GM21528 (cell line): Measurements from ENCODE around the gene CHST8.
"Not testable (repeated sequence)": the region's sequence is repeated elsewhere in the genome, so short reads cannot be mapped to it uniquely, and the experiment has no call there.

Experiments
- ATAC-seq: cut with Tn5 transposase; IDR thresholded peaks from one replicate; pipeline ENCODE4 v1.9.1; 2021; ENCODE audit warnings: mild to moderate bottlenecking, moderate library complexity; ENCODE audit not compliant: unreplicated experiment, low FRiP score

CHST8 gene

DNA sequence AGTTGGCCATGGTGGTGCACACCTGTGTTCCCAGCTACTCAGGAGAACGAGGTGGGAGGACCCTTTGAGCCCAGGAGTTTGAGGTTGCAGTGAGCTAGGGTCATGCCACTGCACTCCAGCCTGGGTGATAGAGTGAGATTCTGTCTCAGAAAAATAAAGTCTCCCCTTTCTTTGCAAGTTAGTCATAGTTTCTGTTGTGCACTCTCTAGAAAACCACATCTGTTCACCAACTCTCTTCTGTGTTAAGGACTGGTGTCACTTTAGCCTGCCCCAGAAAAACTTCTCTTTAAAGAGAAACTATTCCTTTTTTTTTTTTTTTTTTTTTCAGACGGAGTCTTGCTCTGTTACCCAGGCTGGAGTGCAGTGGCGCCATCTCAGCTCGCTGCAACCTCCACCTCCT is 4.9 kb upstream of the CHST8 start:
- ATAC-seq: no peak

GRCh38 chr19:33618363-33618762 is 3.4 kb upstream of the CHST8 start:
- ATAC-seq: not testable (repeated sequence)

- no peak for ATAC-seq
Measured at GRCh38 chr19:33618884-33619283, 2.9 kb upstream of the CHST8 start.

- ATAC-seq: no peak
Measured at GRCh38 chr19:33620611-33621010, 1.1 kb upstream of the CHST8 start.

- ATAC-seq: no peak
Measured at GRCh38 chr19:33621065-33621785, 528 bp upstream of the CHST8 start.

- no peak for ATAC-seq
Measured at GRCh38 chr19:33622505-33622808, 704 bp downstream of the CHST8 start.

- ATAC-seq: no peak
Measured at GRCh38 chr19:33622809-33623511, 1.2 kb downstream of the CHST8 start.

DNA sequence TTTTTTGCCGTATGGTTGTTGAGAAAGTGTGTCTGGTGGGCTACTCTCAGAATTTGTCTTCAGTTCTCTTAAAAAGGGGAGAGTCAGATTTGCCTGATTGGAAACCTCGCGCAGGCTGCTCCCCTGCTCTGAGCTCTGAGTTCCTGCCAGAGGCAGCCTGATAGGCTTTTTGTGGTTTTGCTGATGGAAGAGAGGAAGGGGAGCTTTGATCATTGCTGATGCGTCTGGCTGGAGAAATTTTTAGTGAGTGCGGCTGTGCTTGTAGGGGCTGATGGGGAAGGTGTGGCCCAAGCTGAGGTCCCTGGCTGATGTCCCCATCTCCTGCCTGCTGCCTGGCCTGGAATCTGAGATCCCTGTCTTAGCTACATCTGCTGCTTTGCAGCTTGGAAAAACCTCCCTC is 2.8 kb downstream of the CHST8 start:
- ATAC-seq: no peak

DNA sequence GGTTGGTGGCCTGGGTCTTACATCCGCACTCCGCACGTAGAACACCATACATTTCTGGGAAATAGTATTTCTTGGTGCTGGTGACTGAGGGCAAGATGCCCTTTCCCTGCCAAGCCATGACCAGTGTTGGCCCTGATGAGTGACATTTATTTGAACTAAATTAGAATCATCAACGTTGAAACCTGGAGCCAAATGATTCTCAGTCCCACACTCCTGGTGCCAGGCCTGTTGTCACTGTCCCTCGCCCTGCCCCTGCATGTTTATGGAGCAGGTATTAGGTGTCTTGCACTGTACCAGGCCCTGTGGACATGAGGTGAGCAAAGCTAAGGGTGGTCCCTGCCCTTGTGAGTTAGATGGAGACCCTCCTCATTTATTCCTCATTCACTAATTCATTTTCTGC is 5.8 kb downstream of the CHST8 start:
- no peak for ATAC-seq

DNA sequence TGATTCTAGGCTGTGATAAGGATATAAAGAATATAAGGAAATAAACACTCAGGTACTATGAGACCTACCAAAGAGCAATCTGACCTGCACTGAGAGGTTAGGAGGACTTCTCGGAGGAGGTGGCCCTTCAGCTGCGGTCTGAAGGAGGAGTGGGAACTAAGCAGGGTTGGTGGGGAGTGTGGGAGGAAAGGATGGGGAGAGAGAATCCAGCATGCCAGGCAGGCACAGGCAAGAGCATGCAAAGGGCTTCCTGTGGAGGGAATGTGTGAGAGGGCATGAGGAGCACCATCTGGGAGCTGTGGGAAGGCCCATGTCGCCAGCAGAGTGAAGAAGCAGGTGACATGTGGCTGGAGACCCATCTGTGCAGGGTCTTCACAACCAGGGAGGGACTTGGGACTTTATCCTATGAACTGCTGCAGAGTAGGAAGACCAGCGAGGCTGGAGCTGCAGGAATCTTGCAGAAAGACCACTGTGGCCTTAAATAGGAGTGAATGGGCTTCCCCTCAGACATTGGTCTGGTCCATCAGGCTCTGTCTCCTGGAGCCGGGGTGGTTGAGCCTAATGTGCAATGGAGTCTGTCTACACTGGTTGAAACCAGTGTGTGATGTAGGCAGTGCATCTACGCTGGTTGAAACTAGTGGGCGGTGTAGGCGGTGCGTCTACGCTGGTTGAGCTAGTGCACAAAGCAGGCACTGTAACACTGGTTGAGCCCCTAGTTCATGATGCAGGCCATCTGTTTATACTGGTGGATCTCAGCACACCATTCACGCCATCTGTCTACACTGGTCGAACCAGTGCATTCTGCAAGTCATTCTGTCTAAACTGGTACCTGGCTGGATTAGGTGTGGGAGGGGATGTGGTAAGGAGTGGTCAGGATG is 6.4 kb downstream of the CHST8 start:
- no peak for ATAC-seq

GRCh38 chr19:33628921-33629825 is 7.4 kb downstream of the CHST8 start:
- ATAC-seq: no peak

DNA sequence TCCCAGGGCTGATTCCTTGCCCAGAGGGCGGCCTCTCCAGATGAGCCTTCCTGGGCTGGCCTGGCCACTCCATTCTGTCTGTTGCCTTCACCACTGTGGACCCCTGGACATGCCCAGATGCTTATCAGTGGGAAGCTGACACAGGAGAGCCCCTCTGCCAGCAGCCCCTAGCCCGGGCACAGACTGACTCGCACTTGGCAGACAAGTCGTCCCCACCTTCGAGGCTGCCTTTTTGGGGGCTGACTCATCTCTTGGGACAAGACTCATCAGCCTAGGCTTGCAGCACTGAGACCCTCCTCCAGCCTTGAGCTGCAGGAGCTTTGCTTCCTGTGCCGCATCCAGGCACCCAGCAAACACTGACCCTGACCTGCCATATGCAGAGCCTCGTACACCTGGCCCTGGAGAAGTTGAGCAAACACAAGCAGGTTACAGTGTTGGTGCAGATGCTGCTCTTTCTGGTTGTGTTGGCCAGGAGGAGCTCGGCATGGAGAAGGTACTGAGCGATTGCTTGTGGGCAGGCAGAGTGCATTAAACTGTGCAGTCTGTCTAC is 8.1 kb downstream of the CHST8 start:
- no peak for ATAC-seq

- no peak for ATAC-seq
Measured at GRCh38 chr19:33630880-33631608, 9.3 kb downstream of the CHST8 start.

GRCh38 chr19:33631609-33631973 is 9.8 kb downstream of the CHST8 start:
- no peak for ATAC-seq

DNA sequence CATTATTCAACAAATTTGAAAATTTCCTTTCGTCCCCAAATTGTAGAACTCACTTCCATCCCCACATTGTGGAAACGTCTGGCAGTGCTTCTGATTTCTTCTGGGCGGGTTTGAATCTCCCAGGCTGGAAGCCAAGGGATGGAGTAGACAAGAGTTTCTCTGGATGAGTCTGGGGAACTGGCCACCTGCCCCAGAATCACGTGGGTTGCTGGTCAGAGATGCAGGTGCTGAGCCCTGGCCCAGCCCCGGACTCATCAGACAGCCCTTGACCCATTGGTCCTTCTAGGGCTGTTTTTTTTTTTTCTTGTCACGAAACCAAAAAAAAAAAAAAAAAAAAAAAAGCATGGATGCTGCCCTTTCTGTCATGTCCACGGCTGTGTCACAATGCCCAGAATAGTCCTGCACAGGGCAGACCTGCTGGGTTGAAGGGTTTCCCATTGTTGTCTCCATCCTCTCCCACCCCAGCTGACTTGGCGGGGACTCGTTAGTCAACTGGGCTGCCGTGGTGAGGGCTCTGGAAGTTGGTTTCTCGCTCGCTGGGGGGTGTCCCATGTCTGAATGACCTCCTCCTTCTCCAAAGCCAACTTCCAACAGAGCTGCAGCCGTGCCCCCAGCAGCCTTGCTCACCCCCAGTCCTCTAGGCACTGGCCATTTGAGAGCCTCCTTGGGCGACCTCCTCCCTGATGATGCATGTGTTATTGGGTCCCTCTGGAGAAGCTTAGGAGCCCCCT is 12.8 kb downstream of the CHST8 start:
- no peak for ATAC-seq

DNA sequence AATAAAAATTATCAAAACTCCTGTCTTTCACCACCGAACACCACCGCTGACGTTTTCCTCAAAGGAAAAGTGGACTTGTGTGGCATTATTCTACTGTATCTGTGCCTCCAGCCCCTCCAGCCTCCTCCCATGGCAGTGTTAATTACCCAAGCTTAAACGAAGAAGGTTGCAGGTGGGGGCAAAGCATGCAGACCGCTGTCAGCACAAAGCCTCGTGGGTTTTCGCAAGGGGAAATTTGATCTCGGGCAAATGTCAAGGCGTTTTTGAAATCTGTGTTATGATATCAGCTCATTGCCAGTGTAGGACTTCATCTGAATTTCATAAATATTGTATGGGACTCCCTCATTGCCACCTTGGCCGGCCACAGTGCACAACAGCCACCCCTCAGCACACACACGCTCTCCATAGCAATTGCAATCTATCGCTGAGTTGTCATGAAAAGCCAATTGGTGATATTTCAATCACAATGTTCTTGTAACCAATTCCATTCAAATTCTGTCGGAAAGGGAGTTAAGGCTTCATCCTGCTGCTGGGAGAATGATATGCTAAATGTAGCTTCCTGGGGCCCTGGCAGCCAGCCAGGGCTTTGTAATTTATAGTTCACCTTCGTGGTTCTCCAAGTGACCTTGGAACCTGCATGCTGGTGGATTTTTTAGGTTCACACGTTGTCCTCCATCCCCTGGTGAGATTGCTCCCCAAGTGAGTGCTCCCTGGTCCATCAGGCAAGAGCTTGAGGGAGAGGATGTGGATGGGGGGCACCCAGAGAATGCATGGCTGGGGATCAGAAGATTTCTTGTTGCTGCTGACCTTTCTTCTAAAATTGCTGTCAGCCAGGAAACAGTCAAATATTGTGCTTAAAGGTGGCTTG is 16.6 kb downstream of the CHST8 start:
- ATAC-seq: no peak

DNA sequence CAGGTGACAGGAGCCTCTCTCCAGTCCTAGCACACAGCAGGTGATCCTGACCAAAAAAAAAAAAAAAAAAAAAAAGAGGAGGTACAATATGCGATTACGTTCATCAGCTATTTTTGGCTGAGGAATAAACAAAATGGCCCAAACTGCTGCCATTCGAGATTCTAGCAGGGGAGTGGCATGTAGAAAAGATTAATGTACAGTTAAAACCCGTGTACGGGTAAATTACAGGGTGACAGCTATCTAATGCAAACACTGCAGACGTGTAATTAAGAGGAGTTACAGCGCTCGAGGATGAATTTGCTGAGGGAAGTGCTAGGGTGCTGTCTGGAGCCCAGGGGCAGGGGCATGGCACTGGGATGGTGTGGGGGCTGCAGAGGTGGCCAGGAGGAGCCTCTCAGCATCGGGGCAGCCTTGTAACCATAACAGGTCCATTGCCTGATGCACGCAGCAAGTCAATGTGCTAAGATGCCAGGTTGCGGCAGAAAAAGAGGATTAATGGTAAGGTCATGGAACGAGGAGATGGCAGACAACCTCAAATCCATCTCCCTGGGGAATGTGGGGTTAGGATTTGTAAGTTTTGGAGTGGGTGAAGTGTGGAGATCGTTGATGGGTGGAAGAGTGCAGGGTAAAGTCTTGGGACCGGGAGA is 17.4 kb downstream of the CHST8 start:
- no peak for ATAC-seq
